ENCODE results near the gene BLZF1. TPM values are rescaled to one million over a fixed set of nuclear protein-coding genes. Genes with fewer than 3 reads are reported as not detected.

The BLZF1 gene
- total and polyA plus RNA-seq, 9 donors = 12.7 to 21.4 (median 17.1) TPM

Other genes starting within 250 kb of the BLZF1 start
- gene NME7, start 398 bp upstream of the BLZF1 start, total RNA-seq = 8.5 TPM
- 10 to 100 TPM; 19.7 to 28.1 (median 22.3) TPM for gene NME7, start 398 bp upstream of the BLZF1 start, polyA plus RNA-seq (ENCODE audit: insufficient read depth in 1 of 8, insufficient read length in 8 of 8, low replicate concordance in 1 of 8)
- gene CCDC181, start 59.3 kb downstream of the BLZF1 start, total RNA-seq = 0.66 TPM
- 1 to 10 TPM in 4 of 8 donors, under 1 TPM in 4; 0.80 to 1.6 (median 1.0) TPM for gene CCDC181, start 59.3 kb downstream of the BLZF1 start, polyA plus RNA-seq (ENCODE audit: insufficient read depth in 1 of 8, insufficient read length in 8 of 8, low replicate concordance in 1 of 8)
- 7.0 TPM for gene SLC19A2, start 117.7 kb downstream of the BLZF1 start, total RNA-seq
- 1 to 10 TPM; 4.9 to 7.6 (median 6.8) TPM for gene SLC19A2, start 117.7 kb downstream of the BLZF1 start, polyA plus RNA-seq (ENCODE audit: insufficient read depth in 1 of 8, insufficient read length in 8 of 8, low replicate concordance in 1 of 8)
- gene F5, start 218.3 kb downstream of the BLZF1 start, total RNA-seq = 0.31 TPM
- gene F5, start 218.3 kb downstream of the BLZF1 start, polyA plus RNA-seq (ENCODE audit: insufficient read depth in 1 of 8, insufficient read length in 8 of 8, low replicate concordance in 1 of 8) = under 1 TPM; 0.07 to 0.71 (median 0.40) TPM